Sigmoid colon (tissue), 7 donors: ENCODE results near the gene EPM2AIP1. TPM values are rescaled to one million over a fixed set of nuclear protein-coding genes. Genes with fewer than 3 reads are reported as not detected.

Source experiments
- DNase-seq: peaks from one replicate; pipeline ENCODE4 v3.0.0-alpha.2; 2019
- H3K27ac ChIP-seq, 4 donors: fragments of 200-600 bp; sonication (generic); one replicate each; pipeline ENCODE4 v1.5.1; 2016 to 2019; ENCODE audit warnings: mild to moderate bottlenecking in 1 of 4
- H3K27me3 ChIP-seq, 3 donors: fragments of 200-600 bp; sonication (generic); one replicate each; pipeline ENCODE4 v1.5.1; 2019; ENCODE audit warnings: mild to moderate bottlenecking in 1 of 3
- H3K36me3 ChIP-seq, 4 donors: fragments of 200-600 bp; sonication (generic); one replicate each; pipeline ENCODE4 v1.5.1; 2016 to 2019
- H3K4me1 ChIP-seq, 4 donors: fragments of 200-600 bp; sonication (generic); one replicate each; pipeline ENCODE4 v1.5.1; 2017 to 2019
- H3K4me3 ChIP-seq, 4 donors: fragments of 200-600 bp; sonication (generic); one replicate each; pipeline ENCODE4 v1.5.1; 2017 to 2019; ENCODE audit warnings: mild to moderate bottlenecking in 2 of 4, moderate library complexity in 1 of 4
- H3K9me3 ChIP-seq, 4 donors: fragments of 200-600 bp in 3 of 4; sonication (generic) in 3 of 4; one replicate each; pipeline versions ENCODE4 v1.5.1 to v1.6.1; 2013 to 2019
- CTCF ChIP-seq, 4 experiments: fragments of 450-650 bp in 3 of 4; fragments of 200-600 bp in 1 of 4; IDR thresholded peaks; one replicate each; pipeline ENCODE4 v1.5.1; 2016 to 2019; ENCODE audit warnings: antibody characterized with exemption in 4 of 4, mild to moderate bottlenecking in 3 of 4, moderate library complexity in 2 of 4
- EP300 ChIP-seq, 4 donors: sonication (generic); formaldehyde crosslinking; IDR thresholded peaks; one replicate each; pipeline ENCODE4 v1.6.1; 2017; ENCODE audit warnings: antibody characterized with exemption in 4 of 4
- POLR2A ChIP-seq, 2 donors: fragments of 450-650 bp; IDR thresholded peaks; one replicate each; pipeline ENCODE4 v1.6.1; 2016; ENCODE audit warnings: antibody characterized with exemption in 2 of 2, mild to moderate bottlenecking in 2 of 2, moderate library complexity in 2 of 2
- POLR2AphosphoS5 ChIP-seq, 4 donors: sonication (generic); formaldehyde crosslinking; IDR thresholded peaks; one replicate each; pipeline ENCODE4 v1.6.1; 2017; ENCODE audit warnings: antibody characterized with exemption in 4 of 4
- WGBS, 2 donors: extraction: QIAGEN DNeasy Blood & Tissue Kit; methylation state at CpG; one replicate each; pipeline ENCODE4 v1.1.7; 2013; 5-methylcytosine and 5-hydroxymethylcytosine counted together
- intact Hi-C: fragments of 100-400 bp; cut with DNase I; formaldehyde crosslinking; loops from one replicate; pipeline ENCODE4 v1.15.1; 2023
- polyA plus RNA-seq, 3 donors: library from polyadenylated mRNA; stranded (reverse); fragments of 200-250 nt; gene quantifications; one replicate each; pipeline ENCODE4 v1.2.3, GENCODE V29; 2013
- total RNA-seq, 4 donors: library from RNA; depleted of rRNA; stranded (reverse); fragments of >200 nt; gene quantifications; one replicate each; pipeline ENCODE4 v1.1.0, GENCODE V29; 2016
- donor health status: healthy with polysubstance abuse.
- donor health status: Bipolar disorder and iron deficiency.
- donor health status: healthy.

Gene EPM2AIP1
- total and polyA plus RNA-seq, 7 donors, result 1.2 to 18.9 (median 11.8) TPM

GRCh38 chr3:36973139-36973538 lies 19.8 kb downstream of the EPM2AIP1 start:
- Histone ChIP-seq H3K9me3 (no peaks in the 10 kb centered on the region), H3K27me3 (no peaks in the 10 kb centered on the region), H3K4me1 (no peaks in the 10 kb centered on the region), H3K4me3 (no peak overlapping the region), H3K36me3 (no peaks in the 10 kb centered on the region), H3K27ac (no peak overlapping the region)
- WGBS, 2 donors, result 98% methylated on average over 1 of the region's 1 CpG
- TF ChIP-seq POLR2AphosphoS5 (IDR thresholded peaks at IDR 0.05), result no peak
- TF ChIP-seq CTCF (IDR thresholded peaks at IDR 0.05), result no peak
- no peak for TF ChIP-seq POLR2A (IDR thresholded peaks at IDR 0.05)
- no peak for TF ChIP-seq EP300 (IDR thresholded peaks at IDR 0.05)
- intact Hi-C loops, result no loop called here
- DNase-seq, result no peak

- WGBS, 2 donors, result 94 to 97% methylated on average over 2 of the region's 2 CpGs
- intact Hi-C loops, result no loop called here
- H3K27ac ChIP-seq, result no peak overlapping the region
Observed at GRCh38 chr3:36972163-36972562, 20.8 kb downstream of the EPM2AIP1 start.

GRCh38 chr3:36969540-36970432 lies 23.1 kb downstream of the EPM2AIP1 start:
- no peaks in the 10 kb centered on the region for H3K27me3 ChIP-seq
- TF ChIP-seq POLR2AphosphoS5 (IDR thresholded peaks at IDR 0.05) (no peak), CTCF (IDR thresholded peaks at IDR 0.05) (no peak), EP300 (IDR thresholded peaks at IDR 0.05) (no peak), POLR2A (IDR thresholded peaks at IDR 0.05) (no peak)
- WGBS, 2 donors, result 53 to 67% methylated on average over 3 to 4 of the region's 4 CpGs
- H3K36me3 ChIP-seq, result no peaks in the 10 kb centered on the region
- no peak overlapping the region for H3K4me3 ChIP-seq
- DNase-seq, result no peak
- no peaks in the 10 kb centered on the region for H3K4me1 ChIP-seq
- no peak overlapping the region for H3K27ac ChIP-seq
- no peaks in the 10 kb centered on the region for H3K9me3 ChIP-seq
- intact Hi-C loops, result no loop called here

More at GRCh38 chr3:36972163-36972562, 20.8 kb downstream of the EPM2AIP1 start:
- no peak for DNase-seq
- Histone ChIP-seq H3K36me3 (no peaks in the 10 kb centered on the region), H3K9me3 (no peaks in the 10 kb centered on the region), H3K27me3 (no peaks in the 10 kb centered on the region), H3K4me3 (no peak overlapping the region), H3K4me1 (no peaks in the 10 kb centered on the region)
- TF ChIP-seq POLR2A (IDR thresholded peaks at IDR 0.05) (no peak), CTCF (IDR thresholded peaks at IDR 0.05) (no peak), EP300 (IDR thresholded peaks at IDR 0.05) (no peak), POLR2AphosphoS5 (IDR thresholded peaks at IDR 0.05) (no peak)

- Histone ChIP-seq H3K4me1 (no peaks in the 10 kb centered on the region), H3K27ac (no peak overlapping the region), H3K27me3 (no peaks in the 10 kb centered on the region), H3K36me3 (no peaks in the 10 kb centered on the region), H3K4me3 (no peak overlapping the region), H3K9me3 (no peaks in the 10 kb centered on the region)
- intact Hi-C loops, result no loop called here
- TF ChIP-seq CTCF (IDR thresholded peaks at IDR 0.05), result no peak
- DNase-seq, result no peak
- WGBS, 2 donors, result 88 to 93% methylated on average over 4 of the region's 4 CpGs
Observed at GRCh38 chr3:36969085-36969484, 23.8 kb downstream of the EPM2AIP1 start.
